K562 (cell line): ENCODE data around the gene CRKL. TPM values are rescaled to one million over a fixed set of nuclear protein-coding genes. Genes with fewer than 3 reads are reported as not detected.

Source experiments
- ATAC-seq: fragments of 200-7000 bp; cut with Tn5 transposase; 3 replicates; pipeline ENCODE4 v1.9.1; 2020; ENCODE audit warnings: moderate library complexity
- BruUV-seq: library from RNA; stranded (reverse); fragments of 400-500 nt; replicated peaks from 2 replicates; lab custom pipeline; 2021; lab: Mats Ljungman, UMichigan
- CTCF ChIA-PET: fragments of 300-600 bp; formaldehyde crosslinking; extraction: SDS; loops from one replicate; lab custom pipeline; 2021; ENCODE audit warnings: low intra/inter-chr PET ratio; lab: Yijun Ruan, JAX
- POLR2A ChIA-PET: fragments of 300-600, 350-650 bp; sonication (Branson Sonifier 250); formaldehyde crosslinking; extraction: SDS; loops from one replicate; lab custom pipeline; 2021; ENCODE audit warnings: antibody characterized with exemption, inconsistent platforms; lab: Yijun Ruan, JAX
- DNase-seq, 4 experiments: peaks; one replicate each; pipeline versions ENCODE4 v3.0.0 to v3.0.0-alpha.2; 2011 to 2018; ENCODE audit warnings: low spot score in 3 of 4, mixed read lengths in 3 of 4; ENCODE audit errors: extremely low read depth in 1 of 4
- FAIRE-seq: peaks from 2 replicates; lab custom pipeline; 2011; peaks lifted over from hg19 to GRCh38; lab: Jason Lieb, UNC
- H2AFZ ChIP-seq: 2 replicates; pipeline ENCODE4 v1.6.0; 2011; ENCODE audit warnings: low read depth, low read length, control low read depth, inconsistent platforms
- H3K27ac ChIP-seq: fragments of 200-600 bp; 3 replicates; pipeline ENCODE4 v1.8.0; 2011; ENCODE audit warnings: low read depth, mild to moderate bottlenecking, control low read depth, inconsistent platforms, low read length, moderate library complexity, mixed read lengths; ENCODE audit errors: extremely low read depth
- H3K27me3 ChIP-seq, 2 experiments: fragments of 300-600 bp in 1 of 2; 2 replicates in 1 of 2; 3 replicates in 1 of 2; pipeline versions ENCODE4 v1.6.0 to v1.8.0; 2011; ENCODE audit warnings: inconsistent platforms in 2 of 2, low read length in 2 of 2, mild to moderate bottlenecking in 1 of 2, mixed read lengths in 1 of 2, moderate library complexity in 1 of 2; ENCODE audit not compliant: control insufficient read depth in 2 of 2, insufficient read depth in 2 of 2
- H3K36me3 ChIP-seq: fragments of 300-600 bp; 3 replicates; pipeline ENCODE4 v1.8.0; 2011; ENCODE audit warnings: mild to moderate bottlenecking, low read length, inconsistent platforms; ENCODE audit not compliant: control insufficient read depth, insufficient read depth
- H3K4me1 ChIP-seq, 2 experiments: fragments of 200-600 bp in 1 of 2; replicated peaks in 1 of 2; 2 replicates in 1 of 2; 3 replicates in 1 of 2; pipeline versions ENCODE4 v1.5.1 to v1.8.0; 2011; ENCODE audit warnings: inconsistent platforms in 2 of 2, low read length in 2 of 2, mild to moderate bottlenecking in 1 of 2, mixed read lengths in 1 of 2, moderate library complexity in 1 of 2; ENCODE audit not compliant: control insufficient read depth in 2 of 2, insufficient read depth in 2 of 2
- H3K4me2 ChIP-seq: 2 replicates; pipeline ENCODE4 v1.6.1; 2011; ENCODE audit warnings: low read length, control low read depth, inconsistent platforms, mixed read lengths; ENCODE audit not compliant: insufficient read depth
- H3K4me3 ChIP-seq: fragments of 200-600 bp; sonication (generic), shearing (Covaris generic); 2 replicates; pipeline ENCODE4 v1.5.1; 2016; ENCODE audit warnings: control low read depth, inconsistent platforms
- H3K79me2 ChIP-seq: fragments of 200-600 bp; 3 replicates; pipeline ENCODE4 v1.8.0; 2011; ENCODE audit warnings: low read length, inconsistent platforms; ENCODE audit not compliant: control insufficient read depth, insufficient read depth
- H3K9ac ChIP-seq, 2 experiments: 2 replicates each; pipeline versions ENCODE4 v1.6.0 to v1.6.1; 2011; ENCODE audit warnings: low read depth in 2 of 2, low read length in 2 of 2, control low read depth in 1 of 2, inconsistent platforms in 1 of 2, mild to moderate bottlenecking in 1 of 2, mixed read lengths in 1 of 2; ENCODE audit not compliant: insufficient read depth in 1 of 2
- H3K9me1 ChIP-seq: one replicate; pipeline ENCODE4 v1.6.0; 2011; ENCODE audit warnings: inconsistent platforms, mild to moderate bottlenecking, low read length, moderate library complexity; ENCODE audit not compliant: control insufficient read depth, insufficient read depth
- H3K9me3 ChIP-seq: replicated peaks from 2 replicates; pipeline ENCODE4 v1.5.1; 2011; ENCODE audit warnings: low read depth, low read length, inconsistent platforms; ENCODE audit not compliant: control insufficient read depth, insufficient read depth
- H4K20me1 ChIP-seq: replicated peaks from 2 replicates; pipeline ENCODE4 v1.6.1; 2011; ENCODE audit warnings: low read length, inconsistent platforms, mixed read lengths; ENCODE audit not compliant: control insufficient read depth, insufficient read depth
- CHD7 ChIP-seq: fragments of 200-600 bp; sonication (generic); IDR thresholded peaks from one replicate; pipeline ENCODE4 v1.6.1; 2012; ENCODE audit warnings: mild to moderate bottlenecking, low read depth, low read length, inconsistent platforms
- E2F4 ChIP-seq: sonication (generic); formaldehyde crosslinking; IDR thresholded peaks from 2 replicates; pipeline ENCODE4 v1.8.0; 2022; ENCODE audit warnings: mild to moderate bottlenecking, low read depth, missing genetic modification reagents
- ELK3 ChIP-seq: fragments of 450-650 bp; formaldehyde crosslinking; IDR thresholded peaks from 2 replicates; pipeline ENCODE4 v1.4.0; 2020; ENCODE audit warnings: mild to moderate bottlenecking
- TARDBP ChIP-seq: fragments of 450-650 bp; IDR thresholded peaks from 2 replicates; pipeline ENCODE4 v1.6.1; 2016
- ZNF212 ChIP-seq: fragments of 450-650 bp; formaldehyde crosslinking; IDR thresholded peaks from 2 replicates; pipeline ENCODE4 v1.4.0; 2020; ENCODE audit warnings: mild to moderate bottlenecking
- WGBS: fragments of 100-300 bp; shearing (Covaris generic); methylation state at CpG from one replicate; pipeline ENCODE4 v1.1.6; 2016; ENCODE audit warnings: low coverage, mixed read lengths; ENCODE audit not compliant: insufficient coverage; ENCODE audit errors: missing lambda C conversion rate; 5-methylcytosine and 5-hydroxymethylcytosine counted together
- in situ Hi-C: fragments of 300-500 bp; cut with MboI; formaldehyde crosslinking; loops from 4 replicates; pipeline ENCODE4 v1.15.0; 2018; ENCODE audit warnings: inconsistent platforms, mixed read lengths
- intact Hi-C: fragments of 100-400 bp; cut with micrococcal nuclease; formaldehyde crosslinking; loops from 2 replicates; pipeline ENCODE4 v1.14.2; 2022
- polyA plus RNA-seq, 8 experiments: library from polyadenylated mRNA; depleted of rRNA in 4 of 8; stranded (reverse) in 5 of 8; unstranded in 3 of 8; fragments of >200 nt; fragmentation: Nextera tagmentation in 2 of 8; fragmentation: Illumina TruSeq in 1 of 8; extraction: Ambion mirVana in 2 of 8; extraction: Trizol in 1 of 8; gene quantifications; 2 replicates each; pipeline versions ENCODE4 v1.2.1 to v1.2.3, GENCODE V29; 2011 to 2014; ENCODE audit warnings: inconsistent platforms in 1 of 8, missing spikeins in 1 of 8
- total RNA-seq, 7 experiments: library from RNA; depleted of rRNA in 6 of 7; stranded (reverse); fragments of >200 nt in 6 of 7; fragmentation: Illumina TruSeq in 2 of 7; extraction: Trizol in 2 of 7; gene quantifications; 2 replicates each; pipeline versions ENCODE4 v1.2.1 to v1.2.3, GENCODE V29; 2011 to 2021; ENCODE audit warnings: low replicate concordance in 1 of 7

Gene CRKL
- total and polyA plus RNA-seq, 9 of the 15 experiments (the other 6 are each of a cell fraction or from before 2014, with no cell fraction given) = 100 to 263 (median 124) TPM

GRCh38 chr22:20952544-20953341, 35.5 kb downstream of the CRKL start:
- H3K27me3 ChIP-seq = no peaks in the 10 kb centered on the region
- no peaks in the 10 kb centered on the region for H3K9me3 ChIP-seq
- TSS peak; percentile 29 for BruUV-seq
- ChIA-PET CTCF (no interaction called here), POLR2A (interaction anchor here (0.5 to 64.4 kb wide), 12 partner anchors 8 to 149 kb away, joined by 3 to 1556 read pairs (median 15); partner anchors contain the start of genes AIFM3, CRKL and LZTR1)
- FAIRE-seq = no peak
- ATAC-seq = peak; percentile 2; the same call in 1 of the 3 replicates
- 92% methylated on average over 13 of the region's 13 CpGs for WGBS
- peaks cover 0 to 25% of the 10 kb centered on the region in 2 experiments; a peak in 2 of 5 replicates for H3K4me1 ChIP-seq
- H3K79me2 ChIP-seq = peaks cover 55% of the 10 kb centered on the region
- peak overlapping the region in 1 of 2 experiments; percentile 10; a peak in 1 of 4 replicates for H3K9ac ChIP-seq
- H3K4me3 ChIP-seq = no peak overlapping the region
- no peak overlapping the region for H3K4me2 ChIP-seq
- no peak overlapping the region for H2AFZ ChIP-seq
- peaks cover 4% of the 10 kb centered on the region for H3K9me1 ChIP-seq
- peaks cover 71% of the 10 kb centered on the region for H4K20me1 ChIP-seq
- intact Hi-C loops = no loop called here
- peaks cover 67% of the 10 kb centered on the region for H3K36me3 ChIP-seq
- DNase-seq = no peak
- no peak overlapping the region; the same call in 2 of the 3 replicates for H3K27ac ChIP-seq
- in situ Hi-C loops = loop anchor here (25.0 kb wide), 1 partner anchor 185 kb away; no protein-coding TSS in a partner anchor
- TF ChIP-seq ZNF212 (0 out of 2 replicates have a peak, but pooled peaks have one; percentile 19), ELK3 (peak; percentile 62; the same call in 1 of the 2 replicates), CHD7 (peak; percentile 54), E2F4 (CRISPR knock-in tag) (peak; percentile 67), TARDBP (no peak)
